OCI-LY7 (cell line): Measurements from ENCODE around the gene TJP1. TPM values are rescaled to one million over a fixed set of nuclear protein-coding genes. Genes with fewer than 3 reads are reported as not detected.
"Not testable (repeated sequence)": the region's sequence is repeated elsewhere in the genome, so short reads cannot be mapped to it uniquely, and the experiment has no call there.

Source experiments
- BruUV-seq: library from RNA; stranded (reverse); fragments of 400-500 nt; replicated peaks from 2 replicates; lab custom pipeline; 2021; lab: Mats Ljungman, UMichigan
- CTCF ChIA-PET: fragments of 300-600 bp; sonication (Branson Sonifier 250); formaldehyde crosslinking; loops from one replicate; lab custom pipeline; 2022; ENCODE audit warnings: antibody characterized with exemption; ENCODE audit not compliant: unreplicated experiment; lab: Charles Lee
- POLR2A ChIA-PET: fragments of 300-600 bp; sonication (Branson Sonifier 250); formaldehyde crosslinking; loops from one replicate; lab custom pipeline; 2022; ENCODE audit warnings: antibody characterized with exemption; lab: Charles Lee
- DNase-seq: peaks from one replicate; pipeline ENCODE4 v3.0.0-alpha.2; 2015; ENCODE audit warnings: low spot score
- H2AFZ ChIP-seq: fragments of 200-600 bp; sonication (generic), shearing (Covaris generic); 2 replicates; pipeline ENCODE4 v1.6.1; 2014; ENCODE audit warnings: mild to moderate bottlenecking, antibody characterized with exemption, low read length, moderate library complexity
- H3K27ac ChIP-seq: fragments of 200-600 bp; sonication (generic); 2 replicates; pipeline ENCODE4 v1.5.1; 2014; ENCODE audit warnings: mixed run types, low read depth, mild to moderate bottlenecking, moderate library complexity, low read length, inconsistent platforms; ENCODE audit not compliant: poor library complexity, severe bottlenecking
- H3K36me3 ChIP-seq: fragments of 200-600 bp; sonication (generic); 2 replicates; pipeline ENCODE4 v1.6.1; 2014; ENCODE audit warnings: mild to moderate bottlenecking, antibody characterized with exemption, low read length, moderate library complexity, mixed read lengths; ENCODE audit not compliant: insufficient read depth
- H3K4me1 ChIP-seq: fragments of 200-600 bp; sonication (generic); 2 replicates; pipeline ENCODE4 v1.5.1; 2014; ENCODE audit warnings: mild to moderate bottlenecking, low read length; ENCODE audit not compliant: insufficient read depth, poor library complexity, severe bottlenecking
- H3K4me2 ChIP-seq: fragments of 200-600 bp; sonication (generic); 2 replicates; pipeline ENCODE4 v1.6.1; 2014; ENCODE audit warnings: mild to moderate bottlenecking, low read length
- H3K4me3 ChIP-seq: fragments of 200-600 bp; sonication (generic); 2 replicates; pipeline ENCODE4 v1.5.1; 2014; ENCODE audit warnings: mild to moderate bottlenecking, low read depth, low read length; ENCODE audit not compliant: poor library complexity, severe bottlenecking
- H3K79me2 ChIP-seq: fragments of 200-600 bp; sonication (generic); 2 replicates; pipeline ENCODE4 v1.6.1; 2016; ENCODE audit warnings: low read depth, mild to moderate bottlenecking, low read length, moderate library complexity, mixed read lengths; ENCODE audit not compliant: insufficient read depth
- H3K9me2 ChIP-seq: fragments of 200-600 bp; sonication (generic); 2 replicates; pipeline ENCODE4 v1.6.1; 2016; ENCODE audit warnings: mild to moderate bottlenecking, low read length, mixed read lengths; ENCODE audit not compliant: insufficient read depth
- H3K9me3 ChIP-seq: fragments of 200-600 bp; sonication (generic); 2 replicates; pipeline ENCODE4 v1.6.1; 2014; ENCODE audit warnings: mild to moderate bottlenecking, mixed run types, low read length, mixed read lengths
- H4K20me1 ChIP-seq: fragments of 200-600 bp; sonication (generic); 2 replicates; pipeline ENCODE4 v1.6.1; 2014; ENCODE audit warnings: mild to moderate bottlenecking, antibody characterized with exemption, low read length, moderate library complexity, mixed read lengths; ENCODE audit not compliant: insufficient read depth
- EZH2phosphoT487 ChIP-seq: fragments of 200-600 bp; sonication (generic); IDR thresholded peaks from 2 replicates; pipeline ENCODE4 v1.6.1; 2018; ENCODE audit warnings: low read depth, borderline replicate concordance, mild to moderate bottlenecking, mixed run types, antibody characterized with exemption, low read length, moderate library complexity, mixed read lengths
- intact Hi-C: fragments of 100-400 bp; cut with micrococcal nuclease; formaldehyde crosslinking; loops from one replicate; pipeline ENCODE4 v1.10.0; 2022; ENCODE audit not compliant: unreplicated experiment
- total RNA-seq, 2 experiments: library from RNA; depleted of rRNA in 1 of 2; stranded (reverse); fragments of >200 nt in 1 of 2; shearing (Covaris generic) in 1 of 2; gene quantifications; 2 replicates each; pipeline ENCODE4 v1.2.3, GENCODE V29; 2014 to 2022
- TF ChIP-seq, protein P1 (sequence below): fragments of 200-600 bp; sonication (generic); conservative IDR thresholded peaks from 2 replicates; pipeline ENCODE4 v1.5.1; 2014; ENCODE audit warnings: mild to moderate bottlenecking, antibody characterized with exemption, low read length, moderate library complexity, mixed read lengths

Gene TJP1
- total RNA-seq, 2 experiments from 2014 or later: 0.19 to 0.32 TPM

DNA sequence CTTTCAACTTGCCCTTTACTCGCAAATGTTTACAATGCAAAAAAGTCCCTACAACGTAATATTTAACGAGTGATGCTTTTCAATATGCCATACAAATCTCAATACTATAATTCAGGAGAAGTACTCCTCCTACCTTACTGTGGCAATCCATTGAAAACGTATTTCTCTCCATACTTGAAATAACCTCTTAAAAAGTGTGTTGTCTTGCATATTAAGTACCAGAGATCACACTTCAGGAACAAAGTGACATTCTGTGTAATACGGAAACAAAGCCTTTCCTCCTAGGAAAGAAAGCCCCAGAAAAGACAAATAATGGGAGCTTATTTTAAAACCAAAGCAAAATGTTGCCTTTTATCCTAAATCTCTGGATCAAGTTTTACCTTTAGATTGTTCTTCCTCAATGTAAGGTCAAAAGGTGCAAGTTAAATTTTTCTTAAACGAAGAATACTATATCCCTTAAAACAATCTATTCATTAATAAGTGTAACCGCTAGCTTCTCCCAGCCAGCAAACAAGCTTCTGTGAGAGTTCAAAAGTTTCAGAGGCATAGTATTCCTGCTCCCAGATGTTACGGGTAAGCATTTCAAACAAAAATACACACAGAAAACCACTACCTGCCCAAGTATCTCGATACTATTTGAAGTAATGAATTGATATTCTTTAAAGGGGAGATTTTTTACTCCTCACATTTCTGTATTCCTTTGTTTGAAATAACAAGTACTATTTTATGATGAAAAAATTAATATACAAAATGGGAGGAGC lies 1.7 kb downstream of the TJP1 start:
- H3K4me2 ChIP-seq: no peak overlapping the region
- no peaks in the 10 kb centered on the region for H3K9me2 ChIP-seq
- no peak overlapping the region for H3K27ac ChIP-seq
- no peaks in the 10 kb centered on the region for H3K36me3 ChIP-seq
- peaks cover 12% of the 10 kb centered on the region for H3K4me1 ChIP-seq
- DNase-seq: no peak
- no peaks in the 10 kb centered on the region for H3K79me2 ChIP-seq
- CTCF ChIA-PET: no interaction called here
- TF ChIP-seq, protein P1, sequence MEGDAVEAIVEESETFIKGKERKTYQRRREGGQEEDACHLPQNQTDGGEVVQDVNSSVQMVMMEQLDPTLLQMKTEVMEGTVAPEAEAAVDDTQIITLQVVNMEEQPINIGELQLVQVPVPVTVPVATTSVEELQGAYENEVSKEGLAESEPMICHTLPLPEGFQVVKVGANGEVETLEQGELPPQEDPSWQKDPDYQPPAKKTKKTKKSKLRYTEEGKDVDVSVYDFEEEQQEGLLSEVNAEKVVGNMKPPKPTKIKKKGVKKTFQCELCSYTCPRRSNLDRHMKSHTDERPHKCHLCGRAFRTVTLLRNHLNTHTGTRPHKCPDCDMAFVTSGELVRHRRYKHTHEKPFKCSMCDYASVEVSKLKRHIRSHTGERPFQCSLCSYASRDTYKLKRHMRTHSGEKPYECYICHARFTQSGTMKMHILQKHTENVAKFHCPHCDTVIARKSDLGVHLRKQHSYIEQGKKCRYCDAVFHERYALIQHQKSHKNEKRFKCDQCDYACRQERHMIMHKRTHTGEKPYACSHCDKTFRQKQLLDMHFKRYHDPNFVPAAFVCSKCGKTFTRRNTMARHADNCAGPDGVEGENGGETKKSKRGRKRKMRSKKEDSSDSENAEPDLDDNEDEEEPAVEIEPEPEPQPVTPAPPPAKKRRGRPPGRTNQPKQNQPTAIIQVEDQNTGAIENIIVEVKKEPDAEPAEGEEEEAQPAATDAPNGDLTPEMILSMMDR: no peak
- no peak for TF ChIP-seq EZH2phosphoT487
- no peak overlapping the region for H3K4me3 ChIP-seq
- BruUV-seq: no TSS peak
- POLR2A ChIA-PET: interaction anchor here (1.0 to 1.3 kb wide), 2 partner anchors 9 to 10 kb away, joined by 3 read pairs; no protein-coding TSS in a partner anchor
- 0 out of 2 replicates have a peak, but pooled peaks cover 6% of the 10 kb centered on the region for H4K20me1 ChIP-seq
- no peak overlapping the region for H2AFZ ChIP-seq
- intact Hi-C loops: no loop called here
- no peaks in the 10 kb centered on the region for H3K9me3 ChIP-seq

DNA sequence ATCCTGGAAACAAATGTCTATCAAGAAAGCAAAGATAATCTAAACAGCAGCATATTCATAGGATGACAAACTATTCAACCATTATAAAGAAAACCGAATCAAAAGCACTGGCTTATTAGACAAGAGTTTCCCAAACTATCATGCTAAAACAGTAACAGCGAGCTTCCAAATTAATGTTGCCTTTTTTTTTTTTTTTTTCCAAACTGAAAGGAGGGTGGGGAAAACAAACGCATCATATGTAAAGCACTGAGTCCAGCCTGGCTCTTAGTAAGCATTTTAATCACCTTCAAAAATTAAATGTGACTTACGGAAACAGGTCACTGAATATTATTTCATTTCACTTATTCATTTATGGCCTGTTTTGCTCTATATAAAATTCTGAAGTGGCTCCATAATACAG lies 2.3 kb downstream of the TJP1 start:
- CTCF ChIA-PET: no interaction called here
- no peaks in the 10 kb centered on the region for H3K36me3 ChIP-seq
- BruUV-seq: no TSS peak
- peaks cover 6% of the 10 kb centered on the region for H3K4me1 ChIP-seq
- H4K20me1 ChIP-seq: no peaks in the 10 kb centered on the region
- DNase-seq: no peak
- no peak overlapping the region for H3K27ac ChIP-seq
- no peaks in the 10 kb centered on the region for H3K9me3 ChIP-seq
- POLR2A ChIA-PET: interaction anchor here (1.0 to 1.3 kb wide), 2 partner anchors 9 to 10 kb away, joined by 3 read pairs; no protein-coding TSS in a partner anchor
- H3K4me3 ChIP-seq: no peak overlapping the region
- H3K9me2 ChIP-seq: no peaks in the 10 kb centered on the region
- no peak overlapping the region for H2AFZ ChIP-seq
- intact Hi-C loops: no loop called here
- TF ChIP-seq, protein P1: no peak
- TF ChIP-seq EZH2phosphoT487: no peak
- H3K4me2 ChIP-seq: no peak overlapping the region
- no peaks in the 10 kb centered on the region for H3K79me2 ChIP-seq

DNA sequence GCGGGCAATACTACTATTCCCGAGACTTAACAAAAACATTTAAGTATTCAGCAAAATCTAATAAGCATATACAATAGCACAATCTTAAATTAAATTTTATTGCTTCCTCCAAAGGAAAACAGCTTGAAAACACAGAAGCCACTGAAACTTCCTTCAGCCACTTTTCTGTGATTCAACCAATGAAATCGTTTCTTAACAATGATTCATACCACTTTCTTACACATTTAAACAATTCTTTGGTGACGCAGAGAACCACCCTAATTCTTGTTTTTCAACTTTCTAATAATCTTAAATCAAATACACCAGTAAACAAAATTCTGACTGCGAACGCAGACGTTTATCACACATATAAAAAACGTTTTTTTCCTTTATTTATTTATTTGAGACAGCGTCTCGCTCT lies 4.1 kb downstream of the TJP1 start:
- no TSS peak for BruUV-seq
- no peak overlapping the region for H3K4me3 ChIP-seq
- H3K9me2 ChIP-seq: no peaks in the 10 kb centered on the region
- POLR2A ChIA-PET: no interaction called here
- intact Hi-C loops: no loop called here
- CTCF ChIA-PET: no interaction called here
- no peak overlapping the region for H2AFZ ChIP-seq
- no peaks in the 10 kb centered on the region for H3K79me2 ChIP-seq
- H4K20me1 ChIP-seq: no peaks in the 10 kb centered on the region
- H3K9me3 ChIP-seq: no peaks in the 10 kb centered on the region
- H3K27ac ChIP-seq: no peak overlapping the region
- no peaks in the 10 kb centered on the region for H3K36me3 ChIP-seq
- DNase-seq: no peak
- no peaks in the 10 kb centered on the region for H3K4me1 ChIP-seq
- TF ChIP-seq, protein P1: no peak
- TF ChIP-seq EZH2phosphoT487: no peak
- no peak overlapping the region for H3K4me2 ChIP-seq

DNA sequence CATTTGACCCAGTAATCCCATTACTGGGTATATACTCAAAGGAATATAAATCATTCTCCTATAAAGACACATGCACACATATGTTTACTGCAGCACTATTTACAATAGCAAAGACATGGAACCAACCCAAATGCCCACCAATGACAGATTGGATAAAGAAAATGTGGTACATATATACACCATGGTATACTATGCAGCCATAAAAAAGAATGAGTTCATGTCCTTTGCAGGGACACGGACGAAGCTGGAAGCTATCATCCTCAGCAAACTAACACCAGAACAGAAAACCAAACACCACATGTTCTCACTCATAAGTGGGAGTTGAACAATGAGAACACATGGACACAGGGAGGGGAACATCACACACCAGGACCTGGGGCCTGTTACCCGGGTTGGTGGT lies 4.8 kb downstream of the TJP1 start:
- H4K20me1 ChIP-seq, DNase-seq, H2AFZ ChIP-seq, H3K4me2 ChIP-seq, H3K36me3 ChIP-seq, BruUV-seq, CTCF ChIA-PET, POLR2A ChIA-PET, H3K4me1 ChIP-seq, H3K9me3 ChIP-seq, H3K9me2 ChIP-seq, H3K27ac ChIP-seq, intact Hi-C loops, H3K79me2 ChIP-seq, H3K4me3 ChIP-seq: not testable (repeated sequence)
